ENCODE data around the gene ITIH3.

DNA sequence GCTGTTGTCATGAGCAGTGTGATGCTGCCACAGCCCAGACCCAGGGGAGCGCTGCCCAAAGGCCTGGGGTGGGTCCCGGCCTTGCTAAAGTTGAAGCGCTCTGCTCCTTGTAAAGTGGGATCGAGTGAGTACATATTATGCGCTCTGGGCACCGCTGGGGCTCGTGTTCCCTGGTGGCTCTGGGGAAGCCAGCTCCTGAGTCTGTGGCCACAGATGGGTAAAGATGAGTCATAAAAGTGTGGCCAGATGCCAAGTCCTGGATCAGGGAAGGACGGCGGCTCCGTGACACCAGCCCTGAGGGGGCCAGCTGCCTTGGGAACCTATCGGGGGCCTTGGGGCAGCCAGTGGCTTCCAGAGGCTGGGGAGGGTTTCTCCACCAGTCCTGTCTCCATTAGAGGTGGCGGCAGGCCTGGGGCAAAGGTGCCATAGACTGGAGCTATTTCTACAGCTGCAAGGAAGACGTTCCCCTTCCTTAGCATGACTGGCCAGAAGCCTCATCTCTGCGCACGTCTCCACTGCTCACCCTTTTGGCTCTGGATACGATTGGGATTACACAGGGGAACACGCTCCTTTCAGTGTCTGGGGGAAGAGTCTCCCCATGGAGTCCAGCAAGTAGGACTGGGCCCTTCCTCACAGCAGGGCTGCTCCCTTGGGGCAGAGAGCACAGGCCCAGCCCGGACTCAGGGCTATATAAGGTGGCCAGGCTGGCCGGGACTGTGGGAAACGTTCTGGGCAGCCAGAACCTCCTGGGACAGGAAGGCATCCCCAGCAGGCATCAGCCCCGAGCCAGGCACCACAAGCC is 37.1 kb downstream of the ITIH3 start:
- TF ChIP-seq, protein P1, sequence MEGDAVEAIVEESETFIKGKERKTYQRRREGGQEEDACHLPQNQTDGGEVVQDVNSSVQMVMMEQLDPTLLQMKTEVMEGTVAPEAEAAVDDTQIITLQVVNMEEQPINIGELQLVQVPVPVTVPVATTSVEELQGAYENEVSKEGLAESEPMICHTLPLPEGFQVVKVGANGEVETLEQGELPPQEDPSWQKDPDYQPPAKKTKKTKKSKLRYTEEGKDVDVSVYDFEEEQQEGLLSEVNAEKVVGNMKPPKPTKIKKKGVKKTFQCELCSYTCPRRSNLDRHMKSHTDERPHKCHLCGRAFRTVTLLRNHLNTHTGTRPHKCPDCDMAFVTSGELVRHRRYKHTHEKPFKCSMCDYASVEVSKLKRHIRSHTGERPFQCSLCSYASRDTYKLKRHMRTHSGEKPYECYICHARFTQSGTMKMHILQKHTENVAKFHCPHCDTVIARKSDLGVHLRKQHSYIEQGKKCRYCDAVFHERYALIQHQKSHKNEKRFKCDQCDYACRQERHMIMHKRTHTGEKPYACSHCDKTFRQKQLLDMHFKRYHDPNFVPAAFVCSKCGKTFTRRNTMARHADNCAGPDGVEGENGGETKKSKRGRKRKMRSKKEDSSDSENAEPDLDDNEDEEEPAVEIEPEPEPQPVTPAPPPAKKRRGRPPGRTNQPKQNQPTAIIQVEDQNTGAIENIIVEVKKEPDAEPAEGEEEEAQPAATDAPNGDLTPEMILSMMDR (IDR thresholded peaks at IDR 0.05), result no peak
- no peak for TF ChIP-seq POLR2A (IDR thresholded peaks at IDR 0.05)
